ENCODE results near the gene PMS1.

The PMS1 gene

GRCh38 chr2:189913821-189914220, 129.6 kb downstream of the PMS1 start:
- H3K9me3 ChIP-seq (ENCODE audit: low read depth, low read length), result no peaks in the 10 kb centered on the region
- H3K4me3 ChIP-seq, result no peak overlapping the region
- H3K27ac ChIP-seq, result no peak overlapping the region
- no peak overlapping the region for H3K9ac ChIP-seq (ENCODE audit: insufficient read length)
- DNase-seq (ENCODE audit: low read depth, low spot score), result no peak
- no peaks in the 10 kb centered on the region for H3K36me3 ChIP-seq (ENCODE audit: insufficient read depth, low read length)
- no peak for TF ChIP-seq EZH2 (IDR thresholded peaks at IDR 0.05)
- no peak for TF ChIP-seq POLR2AphosphoS5 (IDR thresholded peaks at IDR 0.05; ENCODE audit: borderline replicate concordance, low read depth, low read length)
- TF ChIP-seq FOXP2 (optimal IDR thresholded peaks at IDR 0.05; ENCODE audit: control extremely low read depth, extremely low read length, insufficient read depth), result no peak

DNA sequence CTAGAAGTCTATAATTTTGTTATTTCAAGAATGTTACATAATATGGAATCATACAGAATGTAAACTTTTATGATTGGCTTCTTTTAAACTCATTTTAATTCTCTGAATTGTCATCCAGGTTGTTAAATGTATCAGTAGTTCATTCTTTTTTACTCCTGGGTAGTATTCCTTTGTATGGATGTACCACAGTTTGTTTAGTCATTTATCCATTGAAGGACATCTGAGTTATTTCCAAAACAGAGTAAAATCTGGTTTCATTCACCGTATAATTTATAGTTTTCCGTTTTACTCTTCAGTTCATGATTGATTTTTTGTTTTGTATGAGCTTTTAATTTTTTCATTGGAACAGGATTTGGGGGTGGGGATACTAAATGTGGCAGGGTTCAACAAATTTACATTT, 132.4 kb downstream of the PMS1 start:
- no peak overlapping the region for H3K27ac ChIP-seq
- no peak overlapping the region for H3K4me3 ChIP-seq
- TF ChIP-seq EZH2 (IDR thresholded peaks at IDR 0.05) (no peak), POLR2AphosphoS5 (IDR thresholded peaks at IDR 0.05; ENCODE audit: borderline replicate concordance, low read depth, low read length) (no peak), FOXP2 (optimal IDR thresholded peaks at IDR 0.05; ENCODE audit: control extremely low read depth, extremely low read length, insufficient read depth) (no peak)
- no peak overlapping the region for H3K9ac ChIP-seq (ENCODE audit: insufficient read length)
- no peaks in the 10 kb centered on the region for H3K9me3 ChIP-seq (ENCODE audit: low read depth, low read length)
- no peaks in the 10 kb centered on the region for H3K36me3 ChIP-seq (ENCODE audit: insufficient read depth, low read length)
- DNase-seq (ENCODE audit: low read depth, low spot score), result no peak

All from SK-N-MC (cell line).